Measurements from ENCODE around the gene C1QL1. TPM values are rescaled to one million over a fixed set of nuclear protein-coding genes. Genes with fewer than 3 reads are reported as not detected.

C1QL1 gene
- total RNA-seq, 2 experiments from 2014 or later: not detected

DNA sequence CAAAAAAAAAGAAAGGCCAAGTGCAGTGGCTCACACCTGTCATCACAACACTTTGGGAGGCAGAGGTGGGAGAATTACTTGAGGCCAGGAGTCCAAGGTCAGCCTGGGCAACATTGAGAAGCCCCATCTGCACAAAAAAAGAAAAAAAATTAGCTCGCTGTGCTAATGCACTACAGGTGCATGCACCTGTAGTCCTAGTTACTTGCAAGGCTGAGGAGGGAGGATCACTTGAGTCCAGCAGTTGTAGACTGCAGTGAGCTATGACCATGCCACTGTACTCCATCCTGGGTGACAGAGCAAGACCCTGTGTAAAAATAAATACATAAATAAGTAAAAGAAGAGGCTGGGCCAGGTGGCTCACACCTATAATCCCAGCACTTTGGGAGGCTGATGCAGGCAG lies 43.7 kb upstream of the C1QL1 start:
- CTCF ChIA-PET: interaction anchor here (0.7 to 1.9 kb wide), 2 partner anchors 10 to 92 kb away, joined by 4 to 9 read pairs; no protein-coding TSS in a partner anchor
- no peaks in the 10 kb centered on the region for H3K4me1 Mint-ChIP-seq (ENCODE audit: low read depth)
- H3K36me3 Mint-ChIP-seq (ENCODE audit: low read depth): no peaks in the 10 kb centered on the region
- intact Hi-C loops (cut with micrococcal nuclease): no loop called here
- POLR2A ChIA-PET: interaction anchor here (1.5 kb wide), 1 partner anchor 112 kb away, joined by 3 read pairs; a partner anchor contains a TSS
- no peak for ATAC-seq
- no peak overlapping the region for H3K4me3 Mint-ChIP-seq
- no peak overlapping the region for H3K27ac Mint-ChIP-seq
- peaks cover 7% of the 10 kb centered on the region for H3K27me3 Mint-ChIP-seq
- TF ChIP-seq, protein P1, sequence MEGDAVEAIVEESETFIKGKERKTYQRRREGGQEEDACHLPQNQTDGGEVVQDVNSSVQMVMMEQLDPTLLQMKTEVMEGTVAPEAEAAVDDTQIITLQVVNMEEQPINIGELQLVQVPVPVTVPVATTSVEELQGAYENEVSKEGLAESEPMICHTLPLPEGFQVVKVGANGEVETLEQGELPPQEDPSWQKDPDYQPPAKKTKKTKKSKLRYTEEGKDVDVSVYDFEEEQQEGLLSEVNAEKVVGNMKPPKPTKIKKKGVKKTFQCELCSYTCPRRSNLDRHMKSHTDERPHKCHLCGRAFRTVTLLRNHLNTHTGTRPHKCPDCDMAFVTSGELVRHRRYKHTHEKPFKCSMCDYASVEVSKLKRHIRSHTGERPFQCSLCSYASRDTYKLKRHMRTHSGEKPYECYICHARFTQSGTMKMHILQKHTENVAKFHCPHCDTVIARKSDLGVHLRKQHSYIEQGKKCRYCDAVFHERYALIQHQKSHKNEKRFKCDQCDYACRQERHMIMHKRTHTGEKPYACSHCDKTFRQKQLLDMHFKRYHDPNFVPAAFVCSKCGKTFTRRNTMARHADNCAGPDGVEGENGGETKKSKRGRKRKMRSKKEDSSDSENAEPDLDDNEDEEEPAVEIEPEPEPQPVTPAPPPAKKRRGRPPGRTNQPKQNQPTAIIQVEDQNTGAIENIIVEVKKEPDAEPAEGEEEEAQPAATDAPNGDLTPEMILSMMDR (IDR thresholded peaks at IDR 0.05): no peak
- H3K9me3 Mint-ChIP-seq: no peaks in the 10 kb centered on the region
- DNase-seq: no peak

DNA sequence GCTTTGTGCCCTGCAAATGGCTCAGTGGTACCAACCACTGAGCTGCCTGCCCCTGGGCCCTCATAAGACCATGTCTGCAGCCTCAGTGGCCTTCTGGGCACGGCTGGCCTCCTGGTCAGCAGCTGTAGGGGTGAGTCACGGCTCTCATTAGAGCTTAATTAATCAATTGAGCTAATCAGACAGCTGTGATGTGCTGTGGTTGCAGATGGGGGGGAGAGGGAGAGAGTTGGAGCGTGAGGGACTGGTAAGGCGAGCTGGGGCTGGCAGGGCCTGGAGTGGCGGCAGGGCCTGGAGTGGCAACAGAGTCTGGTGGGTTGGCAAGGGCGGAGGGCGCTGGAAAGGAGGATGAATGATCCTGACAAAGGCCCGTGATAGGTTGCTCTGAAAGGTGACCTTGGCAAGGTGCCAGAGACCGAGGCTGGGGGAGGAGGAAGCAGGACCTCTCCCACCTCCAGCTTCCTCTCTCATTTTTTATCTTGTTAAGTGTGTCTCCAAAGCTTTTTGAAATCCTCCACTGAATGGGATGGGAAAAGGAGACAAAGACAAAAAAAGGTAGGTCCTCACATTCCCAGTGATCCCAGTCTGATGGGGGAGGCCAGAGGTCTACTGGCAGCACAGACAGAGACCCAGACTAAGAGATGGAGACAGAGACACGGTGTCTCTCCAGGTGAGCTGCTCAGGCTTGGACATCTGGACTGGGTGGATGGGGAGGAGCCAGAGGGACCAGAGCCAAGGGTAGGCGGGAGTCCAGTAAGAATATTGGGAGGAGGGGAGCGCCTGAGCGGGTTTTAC lies 41.8 kb upstream of the C1QL1 start:
- Mint-ChIP-seq H3K4me3 (no peak overlapping the region), H3K27ac (no peak overlapping the region), H3K9me3 (no peaks in the 10 kb centered on the region), H3K4me1 (ENCODE audit: low read depth) (no peaks in the 10 kb centered on the region), H3K27me3 (peaks cover 7% of the 10 kb centered on the region), H3K36me3 (ENCODE audit: low read depth) (no peaks in the 10 kb centered on the region)
- DNase-seq (no peak), ATAC-seq (no peak)
- CTCF ChIA-PET: interaction anchor here (1.3 kb wide), 1 partner anchor 10 kb away, joined by 4 read pairs; no protein-coding TSS in a partner anchor
- TF ChIP-seq, protein P1 (IDR thresholded peaks at IDR 0.05): no peak
- intact Hi-C loops (cut with micrococcal nuclease): no loop called here
- POLR2A ChIA-PET: interaction anchor here (0.6 to 1.0 kb wide), 2 partner anchors 34 to 415 kb away, joined by 3 read pairs; no protein-coding TSS in a partner anchor

DNA sequence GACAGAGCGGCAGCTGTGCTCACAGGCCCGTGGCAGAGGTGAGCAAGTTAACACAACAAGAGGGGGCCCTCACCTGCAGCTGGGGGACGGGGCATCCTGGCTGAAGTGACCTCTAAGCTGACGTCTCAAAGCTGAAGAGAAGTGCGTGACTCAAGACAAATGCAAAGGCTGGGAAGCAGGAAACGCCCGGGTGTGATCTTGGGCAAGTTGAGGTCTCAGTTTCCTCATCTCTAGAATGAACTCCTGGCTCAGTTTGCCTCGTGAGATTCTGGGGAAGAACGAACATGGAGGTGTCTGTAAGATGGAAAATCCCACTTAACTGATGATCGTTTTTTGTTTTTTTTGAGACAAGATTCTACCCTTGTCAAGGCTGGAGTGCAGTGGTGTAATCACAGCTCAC lies 40.1 kb upstream of the C1QL1 start:
- ATAC-seq: no peak
- ChIA-PET POLR2A (interaction anchor here (0.7 kb wide), 1 partner anchor 334 kb away, joined by 3 read pairs; no protein-coding TSS in a partner anchor), CTCF (no interaction called here)
- intact Hi-C loops (cut with micrococcal nuclease): no loop called here
- no peaks in the 10 kb centered on the region for H3K9me3 Mint-ChIP-seq
- H3K27ac Mint-ChIP-seq: no peak overlapping the region
- TF ChIP-seq, protein P1 (IDR thresholded peaks at IDR 0.05): no peak
- DNase-seq: no peak
- no peak overlapping the region for H3K4me3 Mint-ChIP-seq
- no peaks in the 10 kb centered on the region for H3K36me3 Mint-ChIP-seq (ENCODE audit: low read depth)
- H3K27me3 Mint-ChIP-seq: peaks cover 8% of the 10 kb centered on the region
- H3K4me1 Mint-ChIP-seq (ENCODE audit: low read depth): no peaks in the 10 kb centered on the region

DNA sequence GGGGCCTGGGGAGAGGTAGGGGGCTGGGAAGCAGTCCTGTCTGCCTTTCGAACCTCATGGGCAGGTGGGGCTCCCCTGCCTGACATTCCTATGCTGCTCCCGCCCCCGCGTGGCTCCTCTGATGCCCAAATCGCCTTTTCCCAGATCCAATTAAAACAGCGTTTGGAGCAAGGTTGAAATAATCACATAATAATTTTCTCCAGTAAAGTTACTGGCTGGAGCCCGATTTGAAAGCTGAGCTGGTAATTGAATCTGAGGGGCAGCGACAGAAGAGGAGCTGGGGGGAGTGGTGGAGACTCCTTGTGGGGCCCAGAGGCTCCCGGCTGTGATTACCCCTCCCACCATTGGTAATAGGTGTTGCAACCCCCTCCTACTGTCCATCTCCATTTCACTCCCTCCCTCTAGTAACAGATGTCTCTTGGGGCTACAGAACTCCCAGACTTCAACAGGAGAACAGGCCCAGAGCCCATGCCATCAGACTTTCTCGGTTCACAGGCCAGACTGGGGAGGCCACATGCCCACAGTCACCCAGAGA lies 38.9 kb upstream of the C1QL1 start:
- intact Hi-C loops (cut with micrococcal nuclease): no loop called here
- POLR2A ChIA-PET: interaction anchor here (1.7 kb wide), 1 partner anchor 13 kb away, joined by 3 read pairs; no protein-coding TSS in a partner anchor
- no peak overlapping the region for H3K27ac Mint-ChIP-seq

More for the DNA sequence above, 38.9 kb upstream of the C1QL1 start:
- ATAC-seq: no peak
- H3K4me1 Mint-ChIP-seq (ENCODE audit: low read depth): no peaks in the 10 kb centered on the region
- H3K9me3 Mint-ChIP-seq: no peaks in the 10 kb centered on the region
- peaks cover 8% of the 10 kb centered on the region for H3K27me3 Mint-ChIP-seq
- TF ChIP-seq, protein P1 (IDR thresholded peaks at IDR 0.05): no peak
- H3K4me3 Mint-ChIP-seq: no peak overlapping the region
- no peak for DNase-seq
- CTCF ChIA-PET: no interaction called here
- H3K36me3 Mint-ChIP-seq (ENCODE audit: low read depth): no peaks in the 10 kb centered on the region
